ENCODE results near the gene LRCH1. TPM values are rescaled to one million over a fixed set of nuclear protein-coding genes. Genes with fewer than 3 reads are reported as not detected.

The LRCH1 gene
- total and polyA plus RNA-seq, 2 of the 13 experiments (the other 11 are each of a cell fraction or from before 2014, with no cell fraction given), result 4.1 to 12.6 TPM

DNA sequence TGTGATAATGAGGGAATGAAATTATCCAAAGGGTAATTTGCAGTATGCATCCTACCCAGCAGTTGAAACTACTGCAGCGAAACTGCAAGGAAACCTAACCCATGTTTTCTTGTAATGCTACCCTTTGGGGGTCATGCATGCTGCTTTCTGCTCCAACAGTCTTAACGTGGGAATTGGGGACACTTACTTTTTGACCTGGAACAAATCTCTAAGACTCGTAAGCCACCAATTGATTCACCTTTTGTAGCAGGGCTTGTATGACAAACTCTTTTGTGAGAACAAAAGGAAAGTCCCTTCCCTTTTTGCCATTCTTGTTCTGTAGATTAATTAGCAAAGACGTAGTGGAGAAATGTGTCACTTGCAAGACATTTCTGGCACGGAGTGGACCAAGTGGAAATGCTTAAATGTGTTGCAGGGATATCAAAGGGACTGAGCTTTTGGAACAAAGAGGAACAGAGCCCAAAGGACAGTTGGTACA is 27.4 kb downstream of the LRCH1 start:
- in situ Hi-C loops (cut with HindIII; ENCODE audit: extremely low pct_ligation_motif_present, low pct_unique_long_range_greater_than_20kb), result no loop called here
- POLR2A ChIA-PET, result no interaction called here
- no peak overlapping the region for H3K4me3 ChIP-seq (replicated peaks in 1 of 3; ENCODE audit: insufficient read depth in 1 of 3, low read depth in 2 of 3, low read length in 3 of 3)
- no peak for TF ChIP-seq ZSCAN31 (CRISPR knock-in tag; IDR thresholded peaks at IDR 0.05; ENCODE audit: low read depth)
- TF ChIP-seq, protein P1, sequence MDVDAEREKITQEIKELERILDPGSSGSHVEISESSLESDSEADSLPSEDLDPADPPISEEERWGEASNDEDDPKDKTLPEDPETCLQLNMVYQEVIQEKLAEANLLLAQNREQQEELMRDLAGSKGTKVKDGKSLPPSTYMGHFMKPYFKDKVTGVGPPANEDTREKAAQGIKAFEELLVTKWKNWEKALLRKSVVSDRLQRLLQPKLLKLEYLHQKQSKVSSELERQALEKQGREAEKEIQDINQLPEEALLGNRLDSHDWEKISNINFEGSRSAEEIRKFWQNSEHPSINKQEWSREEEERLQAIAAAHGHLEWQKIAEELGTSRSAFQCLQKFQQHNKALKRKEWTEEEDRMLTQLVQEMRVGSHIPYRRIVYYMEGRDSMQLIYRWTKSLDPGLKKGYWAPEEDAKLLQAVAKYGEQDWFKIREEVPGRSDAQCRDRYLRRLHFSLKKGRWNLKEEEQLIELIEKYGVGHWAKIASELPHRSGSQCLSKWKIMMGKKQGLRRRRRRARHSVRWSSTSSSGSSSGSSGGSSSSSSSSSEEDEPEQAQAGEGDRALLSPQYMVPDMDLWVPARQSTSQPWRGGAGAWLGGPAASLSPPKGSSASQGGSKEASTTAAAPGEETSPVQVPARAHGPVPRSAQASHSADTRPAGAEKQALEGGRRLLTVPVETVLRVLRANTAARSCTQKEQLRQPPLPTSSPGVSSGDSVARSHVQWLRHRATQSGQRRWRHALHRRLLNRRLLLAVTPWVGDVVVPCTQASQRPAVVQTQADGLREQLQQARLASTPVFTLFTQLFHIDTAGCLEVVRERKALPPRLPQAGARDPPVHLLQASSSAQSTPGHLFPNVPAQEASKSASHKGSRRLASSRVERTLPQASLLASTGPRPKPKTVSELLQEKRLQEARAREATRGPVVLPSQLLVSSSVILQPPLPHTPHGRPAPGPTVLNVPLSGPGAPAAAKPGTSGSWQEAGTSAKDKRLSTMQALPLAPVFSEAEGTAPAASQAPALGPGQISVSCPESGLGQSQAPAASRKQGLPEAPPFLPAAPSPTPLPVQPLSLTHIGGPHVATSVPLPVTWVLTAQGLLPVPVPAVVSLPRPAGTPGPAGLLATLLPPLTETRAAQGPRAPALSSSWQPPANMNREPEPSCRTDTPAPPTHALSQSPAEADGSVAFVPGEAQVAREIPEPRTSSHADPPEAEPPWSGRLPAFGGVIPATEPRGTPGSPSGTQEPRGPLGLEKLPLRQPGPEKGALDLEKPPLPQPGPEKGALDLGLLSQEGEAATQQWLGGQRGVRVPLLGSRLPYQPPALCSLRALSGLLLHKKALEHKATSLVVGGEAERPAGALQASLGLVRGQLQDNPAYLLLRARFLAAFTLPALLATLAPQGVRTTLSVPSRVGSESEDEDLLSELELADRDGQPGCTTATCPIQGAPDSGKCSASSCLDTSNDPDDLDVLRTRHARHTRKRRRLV (CRISPR knock-in tag; IDR thresholded peaks at IDR 0.05), result no peak
- no peak for TF ChIP-seq KLF9 (CRISPR knock-in tag; IDR thresholded peaks at IDR 0.05; ENCODE audit: low read depth)
- TF ChIP-seq ESRRA (CRISPR knock-in tag; IDR thresholded peaks at IDR 0.05; ENCODE audit: low read depth), result no peak
- TF ChIP-seq, protein P2, sequence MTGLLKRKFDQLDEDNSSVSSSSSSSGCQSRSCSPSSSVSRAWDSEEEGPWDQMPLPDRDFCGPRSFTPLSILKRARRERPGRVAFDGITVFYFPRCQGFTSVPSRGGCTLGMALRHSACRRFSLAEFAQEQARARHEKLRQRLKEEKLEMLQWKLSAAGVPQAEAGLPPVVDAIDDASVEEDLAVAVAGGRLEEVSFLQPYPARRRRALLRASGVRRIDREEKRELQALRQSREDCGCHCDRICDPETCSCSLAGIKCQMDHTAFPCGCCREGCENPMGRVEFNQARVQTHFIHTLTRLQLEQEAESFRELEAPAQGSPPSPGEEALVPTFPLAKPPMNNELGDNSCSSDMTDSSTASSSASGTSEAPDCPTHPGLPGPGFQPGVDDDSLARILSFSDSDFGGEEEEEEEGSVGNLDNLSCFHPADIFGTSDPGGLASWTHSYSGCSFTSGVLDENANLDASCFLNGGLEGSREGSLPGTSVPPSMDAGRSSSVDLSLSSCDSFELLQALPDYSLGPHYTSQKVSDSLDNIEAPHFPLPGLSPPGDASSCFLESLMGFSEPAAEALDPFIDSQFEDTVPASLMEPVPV (CRISPR knock-in tag; IDR thresholded peaks at IDR 0.05), result no peak
- no peak for TF ChIP-seq ZNF251 (CRISPR knock-in tag; IDR thresholded peaks at IDR 0.05)
- TF ChIP-seq, protein P3, sequence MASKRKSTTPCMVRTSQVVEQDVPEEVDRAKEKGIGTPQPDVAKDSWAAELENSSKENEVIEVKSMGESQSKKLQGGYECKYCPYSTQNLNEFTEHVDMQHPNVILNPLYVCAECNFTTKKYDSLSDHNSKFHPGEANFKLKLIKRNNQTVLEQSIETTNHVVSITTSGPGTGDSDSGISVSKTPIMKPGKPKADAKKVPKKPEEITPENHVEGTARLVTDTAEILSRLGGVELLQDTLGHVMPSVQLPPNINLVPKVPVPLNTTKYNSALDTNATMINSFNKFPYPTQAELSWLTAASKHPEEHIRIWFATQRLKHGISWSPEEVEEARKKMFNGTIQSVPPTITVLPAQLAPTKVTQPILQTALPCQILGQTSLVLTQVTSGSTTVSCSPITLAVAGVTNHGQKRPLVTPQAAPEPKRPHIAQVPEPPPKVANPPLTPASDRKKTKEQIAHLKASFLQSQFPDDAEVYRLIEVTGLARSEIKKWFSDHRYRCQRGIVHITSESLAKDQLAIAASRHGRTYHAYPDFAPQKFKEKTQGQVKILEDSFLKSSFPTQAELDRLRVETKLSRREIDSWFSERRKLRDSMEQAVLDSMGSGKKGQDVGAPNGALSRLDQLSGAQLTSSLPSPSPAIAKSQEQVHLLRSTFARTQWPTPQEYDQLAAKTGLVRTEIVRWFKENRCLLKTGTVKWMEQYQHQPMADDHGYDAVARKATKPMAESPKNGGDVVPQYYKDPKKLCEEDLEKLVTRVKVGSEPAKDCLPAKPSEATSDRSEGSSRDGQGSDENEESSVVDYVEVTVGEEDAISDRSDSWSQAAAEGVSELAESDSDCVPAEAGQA (IDR thresholded peaks at IDR 0.05; ENCODE audit: low read depth), result no peak
- TF ChIP-seq, protein P3 (CRISPR knock-in tag; IDR thresholded peaks at IDR 0.05; ENCODE audit: borderline replicate concordance), result no peak
- TF ChIP-seq, protein P4, sequence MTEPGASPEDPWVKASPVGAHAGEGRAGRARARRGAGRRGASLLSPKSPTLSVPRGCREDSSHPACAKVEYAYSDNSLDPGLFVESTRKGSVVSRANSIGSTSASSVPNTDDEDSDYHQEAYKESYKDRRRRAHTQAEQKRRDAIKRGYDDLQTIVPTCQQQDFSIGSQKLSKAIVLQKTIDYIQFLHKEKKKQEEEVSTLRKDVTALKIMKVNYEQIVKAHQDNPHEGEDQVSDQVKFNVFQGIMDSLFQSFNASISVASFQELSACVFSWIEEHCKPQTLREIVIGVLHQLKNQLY (CRISPR knock-in tag; IDR thresholded peaks at IDR 0.05), result no peak
- TF ChIP-seq, protein P5, sequence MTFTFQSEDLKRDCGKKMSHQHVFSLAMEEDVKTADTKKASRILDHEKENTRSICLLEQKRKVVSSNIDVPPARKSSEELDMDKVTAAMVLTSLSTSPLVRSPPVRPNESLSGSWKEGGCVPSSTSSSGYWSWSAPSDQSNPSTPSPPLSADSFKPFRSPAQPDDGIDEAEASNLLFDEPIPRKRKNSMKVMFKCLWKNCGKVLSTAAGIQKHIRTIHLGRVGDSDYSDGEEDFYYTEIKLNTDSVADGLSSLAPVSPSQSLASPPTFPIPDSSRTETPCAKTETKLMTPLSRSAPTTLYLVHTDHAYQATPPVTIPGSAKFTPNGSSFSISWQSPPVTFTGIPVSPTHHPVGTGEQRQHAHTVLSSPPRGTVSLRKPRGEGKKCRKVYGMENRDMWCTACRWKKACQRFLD (CRISPR knock-in tag; IDR thresholded peaks at IDR 0.05; ENCODE audit: borderline replicate concordance), result no peak

More for the DNA sequence above, 27.4 kb downstream of the LRCH1 start:
- H3K36me3 ChIP-seq (replicated peaks in 1 of 2; ENCODE audit: control insufficient read depth in 1 of 2, insufficient read depth in 2 of 2, low read length in 2 of 2), result peaks cover 2 to 4% of the 10 kb centered on the region in 2 experiments; a peak in 2 of 5 replicates
- ATAC-seq (no peak), FAIRE-seq (no peak), DNase-seq (ENCODE audit: low spot score) (no peak)
- CTCF ChIA-PET (ENCODE audit: low intra/inter-chr PET ratio, low total read pairs), result no interaction called here
- no peak overlapping the region for H3K4me2 ChIP-seq (ENCODE audit: low read depth, low read length)
- H3K9me3 ChIP-seq (ENCODE audit: low read length), result no peaks in the 10 kb centered on the region
- H3K27me3 ChIP-seq (ENCODE audit: control insufficient read depth in 1 of 2, insufficient read depth in 2 of 2, low read length in 2 of 2), result no peaks in the 10 kb centered on the region; a peak in 1 of 5 replicates
- WGBS (ENCODE audit: low lambda C conversion rate), result 97% methylated on average over 5 of the region's 5 CpGs
- BruUV-seq (replicated peaks), result no TSS peak
- H4K20me1 ChIP-seq (ENCODE audit: insufficient read depth, low read length), result peaks cover 23% of the 10 kb centered on the region
- peaks cover 60% of the 10 kb centered on the region for H3K79me2 ChIP-seq (ENCODE audit: insufficient read depth, low read length)
- intact Hi-C loops (cut with micrococcal nuclease; ENCODE audit: unreplicated experiment), result no loop called here
- H3K9ac ChIP-seq (ENCODE audit: insufficient read depth, low read depth, low read length), result no peak overlapping the region
- no peak overlapping the region for H3K27ac ChIP-seq (ENCODE audit: extremely low read length, insufficient read depth, low read length)
- peaks cover 38% of the 10 kb centered on the region for H3K4me1 ChIP-seq (ENCODE audit: insufficient read depth, low read length)
- no peak overlapping the region for H2AFZ ChIP-seq (ENCODE audit: low read length)

Measured in HepG2 (cell line).